ENCODE data around the gene SUSD6. TPM values are rescaled to one million over a fixed set of nuclear protein-coding genes. Genes with fewer than 3 reads are reported as not detected.
A peak's percentile ranks its signal among the peaks of the same experiment; 100 is the strongest.

SUSD6 gene
- total RNA-seq, 3 donors from 2014 or later (not counting 1 experiment from before 2014, with no cell fraction given), result 119 to 144 (median 140) TPM

DNA sequence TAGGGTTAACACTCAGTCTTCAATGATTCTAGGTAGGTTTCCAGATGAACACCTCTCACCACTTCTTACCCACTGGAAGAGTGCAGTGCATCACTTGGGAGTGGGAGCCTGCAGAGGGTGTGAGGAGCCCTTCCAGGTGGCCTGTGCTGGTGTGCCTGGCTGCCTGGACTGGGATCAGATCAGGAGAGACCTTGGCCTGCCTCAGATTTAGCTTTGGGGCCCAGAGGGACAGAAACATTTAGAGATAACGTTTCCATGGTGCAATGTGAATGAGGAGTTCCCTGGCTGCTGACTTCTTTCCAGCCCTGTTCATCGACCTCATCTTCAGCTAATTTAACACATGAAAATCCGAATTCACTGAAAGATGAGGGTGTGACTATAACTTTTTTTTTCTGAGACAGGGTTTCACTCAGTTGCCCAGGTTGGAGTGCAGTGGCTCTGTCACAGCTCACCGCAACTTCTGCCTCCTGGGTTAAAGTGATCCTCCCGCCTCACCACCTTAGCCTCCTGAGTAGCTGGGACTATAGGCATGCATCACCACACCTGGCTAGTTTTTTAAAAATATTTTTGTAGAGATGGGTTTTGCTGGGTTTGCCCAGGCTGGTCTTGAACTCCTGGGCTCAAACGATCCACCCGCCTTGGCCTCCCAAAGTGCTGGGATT, 53.6 kb downstream of the SUSD6 start:
- H3K9me3 ChIP-seq (ENCODE audit: control insufficient read depth, insufficient read depth, low read length), result no peaks in the 10 kb centered on the region
- Mint-ChIP-seq H3K9me3 (no peaks in the 10 kb centered on the region), H3K27ac (peak overlapping the region; percentile 10 to 87), H3K4me3 (no peak overlapping the region), H3K27me3 (ENCODE audit: low read depth in 2 of 2) (no peaks in the 10 kb centered on the region), H3K4me1 (peaks cover 93% of the 10 kb centered on the region in 2 donors), H3K36me3 (no peaks in the 10 kb centered on the region)
- peaks cover 43% of the 10 kb centered on the region for H3K4me1 ChIP-seq (ENCODE audit: control insufficient read depth, insufficient read depth, low read length)
- 85% methylated on average over 6 of the region's 7 CpGs for WGBS (ENCODE audit: insufficient coverage)
- TF ChIP-seq, protein P1, sequence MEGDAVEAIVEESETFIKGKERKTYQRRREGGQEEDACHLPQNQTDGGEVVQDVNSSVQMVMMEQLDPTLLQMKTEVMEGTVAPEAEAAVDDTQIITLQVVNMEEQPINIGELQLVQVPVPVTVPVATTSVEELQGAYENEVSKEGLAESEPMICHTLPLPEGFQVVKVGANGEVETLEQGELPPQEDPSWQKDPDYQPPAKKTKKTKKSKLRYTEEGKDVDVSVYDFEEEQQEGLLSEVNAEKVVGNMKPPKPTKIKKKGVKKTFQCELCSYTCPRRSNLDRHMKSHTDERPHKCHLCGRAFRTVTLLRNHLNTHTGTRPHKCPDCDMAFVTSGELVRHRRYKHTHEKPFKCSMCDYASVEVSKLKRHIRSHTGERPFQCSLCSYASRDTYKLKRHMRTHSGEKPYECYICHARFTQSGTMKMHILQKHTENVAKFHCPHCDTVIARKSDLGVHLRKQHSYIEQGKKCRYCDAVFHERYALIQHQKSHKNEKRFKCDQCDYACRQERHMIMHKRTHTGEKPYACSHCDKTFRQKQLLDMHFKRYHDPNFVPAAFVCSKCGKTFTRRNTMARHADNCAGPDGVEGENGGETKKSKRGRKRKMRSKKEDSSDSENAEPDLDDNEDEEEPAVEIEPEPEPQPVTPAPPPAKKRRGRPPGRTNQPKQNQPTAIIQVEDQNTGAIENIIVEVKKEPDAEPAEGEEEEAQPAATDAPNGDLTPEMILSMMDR (IDR thresholded peaks at IDR 0.05), result no peak
- H3K4me3 ChIP-seq (ENCODE audit: low read length), result no peak overlapping the region
- ATAC-seq (no peak), DNase-seq (no peak)
- H3K27ac ChIP-seq (ENCODE audit: low read length), result no peak overlapping the region
- no peaks in the 10 kb centered on the region for H3K27me3 ChIP-seq (ENCODE audit: control insufficient read depth, insufficient read depth, low read length)
- peaks cover 10% of the 10 kb centered on the region for H3K36me3 ChIP-seq (ENCODE audit: control insufficient read depth, insufficient read depth, low read length)
- intact Hi-C loops (cut with micrococcal nuclease), result loop anchor here (5.0 kb wide), 1 partner anchor 38 kb away; no protein-coding TSS in a partner anchor

DNA sequence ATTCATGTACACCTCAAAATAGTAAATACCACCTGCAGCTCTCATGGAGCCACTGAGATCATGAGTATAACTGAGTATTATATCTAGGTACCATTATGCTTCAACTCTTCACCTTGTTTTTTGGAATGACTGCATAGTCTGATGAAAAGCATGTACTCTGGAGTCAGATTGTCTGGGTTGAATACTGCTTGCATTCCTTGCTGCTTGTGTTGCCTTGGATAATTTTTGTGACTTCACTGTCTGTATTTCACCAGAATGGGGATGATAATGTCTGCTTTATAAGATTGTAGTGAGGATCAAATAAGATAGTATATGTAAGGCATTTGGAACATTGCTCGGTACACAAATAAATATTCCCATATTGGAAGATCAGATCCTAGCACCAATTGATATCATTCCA, 54.2 kb downstream of the SUSD6 start:
- no peak overlapping the region for H3K27ac ChIP-seq (ENCODE audit: low read length)
- WGBS (ENCODE audit: insufficient coverage), result 100% methylated on average over 1 of the region's 1 CpG
- no peaks in the 10 kb centered on the region for H3K9me3 Mint-ChIP-seq
- H3K27me3 ChIP-seq (ENCODE audit: control insufficient read depth, insufficient read depth, low read length), result no peaks in the 10 kb centered on the region
- H3K36me3 ChIP-seq (ENCODE audit: control insufficient read depth, insufficient read depth, low read length), result peaks cover 8% of the 10 kb centered on the region
- no peaks in the 10 kb centered on the region for H3K9me3 ChIP-seq (ENCODE audit: control insufficient read depth, insufficient read depth, low read length)
- peaks cover 93% of the 10 kb centered on the region in 2 donors for H3K4me1 Mint-ChIP-seq
- peak overlapping the region; percentile 10 to 87 for H3K27ac Mint-ChIP-seq
- DNase-seq (no peak), ATAC-seq (no peak)
- no peak overlapping the region for H3K4me3 ChIP-seq (ENCODE audit: low read length)
- no peaks in the 10 kb centered on the region for H3K27me3 Mint-ChIP-seq (ENCODE audit: low read depth in 2 of 2)
- H3K4me3 Mint-ChIP-seq, result no peak overlapping the region
- TF ChIP-seq, protein P1 (IDR thresholded peaks at IDR 0.05), result no peak
- intact Hi-C loops (cut with micrococcal nuclease), result loop anchor here (5.0 kb wide), 1 partner anchor 38 kb away; no protein-coding TSS in a partner anchor
- H3K4me1 ChIP-seq (ENCODE audit: control insufficient read depth, insufficient read depth, low read length), result peaks cover 37% of the 10 kb centered on the region
- H3K36me3 Mint-ChIP-seq, result no peaks in the 10 kb centered on the region

DNA sequence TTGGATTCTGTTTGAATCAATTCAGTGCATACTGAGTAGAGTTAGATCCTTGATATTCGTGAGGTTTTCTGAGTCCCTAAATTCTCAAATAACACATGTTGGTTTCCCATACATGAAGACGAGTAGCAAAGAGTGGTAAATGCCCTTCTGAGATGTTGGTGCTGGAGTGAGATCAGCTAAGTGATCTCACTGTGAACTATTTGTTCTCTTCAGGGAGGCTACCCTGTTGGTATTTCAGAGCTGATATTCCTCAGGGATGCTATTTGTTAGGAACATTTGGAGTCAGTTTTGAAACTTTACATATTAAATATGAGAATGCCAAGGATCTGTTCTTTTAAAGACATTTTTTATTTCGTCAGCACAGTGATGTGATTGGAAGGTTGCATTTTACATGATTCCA, 54.7 kb downstream of the SUSD6 start:
- Mint-ChIP-seq H3K36me3 (no peaks in the 10 kb centered on the region), H3K27me3 (ENCODE audit: low read depth in 2 of 2) (no peaks in the 10 kb centered on the region), H3K4me3 (no peak overlapping the region), H3K9me3 (no peaks in the 10 kb centered on the region), H3K4me1 (peaks cover 93% of the 10 kb centered on the region in 2 donors), H3K27ac (peak overlapping the region; percentile 59 to 87)
- no peaks in the 10 kb centered on the region for H3K9me3 ChIP-seq (ENCODE audit: control insufficient read depth, insufficient read depth, low read length)
- H3K4me3 ChIP-seq (ENCODE audit: low read length), result no peak overlapping the region
- intact Hi-C loops (cut with micrococcal nuclease), result loop anchor here (5.0 kb wide), 1 partner anchor 39 kb away; no protein-coding TSS in a partner anchor
- no peak for ATAC-seq
- H3K27me3 ChIP-seq (ENCODE audit: control insufficient read depth, insufficient read depth, low read length), result no peaks in the 10 kb centered on the region
- WGBS (ENCODE audit: insufficient coverage), result 88% methylated on average over 1 of the region's 3 CpGs
- peaks cover 32% of the 10 kb centered on the region for H3K4me1 ChIP-seq (ENCODE audit: control insufficient read depth, insufficient read depth, low read length)
- TF ChIP-seq, protein P1 (IDR thresholded peaks at IDR 0.05), result no peak
- DNase-seq, result no peak
- peaks cover 8% of the 10 kb centered on the region for H3K36me3 ChIP-seq (ENCODE audit: control insufficient read depth, insufficient read depth, low read length)
- H3K27ac ChIP-seq (ENCODE audit: low read length), result no peak overlapping the region
